GM21576 (cell line): ENCODE data around the gene MYH10.
"Not testable (repeated sequence)": the region's sequence is repeated elsewhere in the genome, so short reads cannot be mapped to it uniquely, and the experiment has no call there.

Experiments used
- ATAC-seq: cut with Tn5 transposase; IDR thresholded peaks from one replicate; pipeline ENCODE4 v1.9.1; 2021; ENCODE audit warnings: mild to moderate bottlenecking, moderate library complexity; ENCODE audit not compliant: unreplicated experiment

MYH10 gene

GRCh38 chr17:8630227-8630801 lies at the start of gene MYH10:
Gene MYH10, minus strand, starts transcription at chr17:8630725. Its CDS starts 7,479 bp downstream, at chr17:8623246.
- no peak for ATAC-seq

GRCh38 chr17:8679126-8679525 lies 48.6 kb upstream of the MYH10 start:
- ATAC-seq: no peak

- no peak for ATAC-seq
Measured at GRCh38 chr17:8675306-8675705, 44.8 kb upstream of the MYH10 start.

- no peak for ATAC-seq
Measured at GRCh38 chr17:8674344-8675305, 44.1 kb upstream of the MYH10 start.

- no peak for ATAC-seq
Measured at GRCh38 chr17:8673612-8674011, 43.1 kb upstream of the MYH10 start.

- no peak for ATAC-seq
Measured at GRCh38 chr17:8672326-8672725, 41.8 kb upstream of the MYH10 start.

- no peak for ATAC-seq
Measured at GRCh38 chr17:8670421-8670820, 39.9 kb upstream of the MYH10 start.

GRCh38 chr17:8668176-8668740 lies 37.7 kb upstream of the MYH10 start:
- ATAC-seq: no peak

- no peak for ATAC-seq
Measured at GRCh38 chr17:8667421-8667820, 36.9 kb upstream of the MYH10 start.

- no peak for ATAC-seq
Measured at GRCh38 chr17:8665684-8666083, 35.2 kb upstream of the MYH10 start.

GRCh38 chr17:8664456-8665126 lies 34.1 kb upstream of the MYH10 start:
- ATAC-seq: no peak

- no peak for ATAC-seq
Measured at GRCh38 chr17:8662973-8663372, 32.4 kb upstream of the MYH10 start.

- no peak for ATAC-seq
Measured at GRCh38 chr17:8662076-8662831, 31.7 kb upstream of the MYH10 start.

- not testable (repeated sequence) for ATAC-seq
Measured at GRCh38 chr17:8660709-8661108, 30.2 kb upstream of the MYH10 start.

GRCh38 chr17:8659758-8660410 lies 29.4 kb upstream of the MYH10 start:
- no peak for ATAC-seq

GRCh38 chr17:8658810-8659209 lies 28.3 kb upstream of the MYH10 start:
- no peak for ATAC-seq

GRCh38 chr17:8656693-8657092 lies 26.2 kb upstream of the MYH10 start:
- no peak for ATAC-seq

- ATAC-seq: no peak
Measured at GRCh38 chr17:8654822-8655221, 24.3 kb upstream of the MYH10 start.

- ATAC-seq: no peak
Measured at GRCh38 chr17:8651013-8651412, 20.5 kb upstream of the MYH10 start.

GRCh38 chr17:8650119-8650499 lies 19.6 kb upstream of the MYH10 start:
- ATAC-seq: no peak
